ENCODE measurements around the gene FIBP.

The FIBP gene

DNA sequence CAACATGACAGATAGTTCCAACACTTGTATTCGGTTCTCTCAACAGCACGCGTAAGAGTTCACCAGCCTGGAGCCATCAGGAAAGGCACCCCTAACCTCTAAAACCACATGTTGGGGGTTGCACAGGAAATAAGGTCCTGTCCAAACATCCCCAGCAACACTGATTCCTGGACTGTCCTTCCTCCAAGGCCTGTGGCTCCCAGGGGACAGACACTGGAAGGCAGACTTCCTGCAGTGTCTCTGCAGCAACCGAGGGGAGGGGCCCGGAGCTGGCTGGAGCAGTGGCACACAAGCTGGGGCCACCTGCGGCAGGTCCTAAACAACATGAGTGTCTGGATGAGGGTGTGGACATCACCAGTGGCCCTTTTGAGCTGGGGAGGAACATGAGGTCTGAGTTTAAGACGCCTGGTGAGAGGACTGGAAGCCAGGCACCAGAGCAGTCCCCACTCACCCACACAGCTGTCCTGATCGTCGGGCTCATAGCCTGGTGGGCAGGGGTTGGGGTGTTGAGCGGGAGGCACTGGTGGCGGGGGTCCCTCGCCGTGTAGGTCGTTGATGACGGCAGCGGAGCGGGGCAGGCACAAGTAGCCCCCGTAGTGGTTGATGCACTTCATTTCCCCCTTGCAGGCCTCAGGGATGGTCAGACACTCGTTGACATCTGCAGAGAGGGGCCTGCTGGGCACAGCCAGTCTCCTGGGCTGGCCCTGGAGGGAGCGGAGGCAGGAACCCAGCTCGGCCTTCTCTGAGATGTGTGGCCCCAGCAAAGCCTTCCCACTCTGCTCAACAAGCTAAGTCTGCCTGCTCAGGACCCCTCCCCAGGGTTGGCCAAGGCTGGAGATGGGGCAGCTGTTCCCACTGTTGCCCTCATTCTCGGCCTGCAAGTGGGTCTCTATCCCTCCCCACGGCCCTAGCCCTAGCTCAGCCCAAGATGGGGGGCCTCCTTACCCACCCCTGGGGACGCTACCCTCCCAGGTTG lies 17.3 kb downstream of the FIBP start:
- DNase-seq (ENCODE audit: low spot score) = peak; percentile 87

DNA sequence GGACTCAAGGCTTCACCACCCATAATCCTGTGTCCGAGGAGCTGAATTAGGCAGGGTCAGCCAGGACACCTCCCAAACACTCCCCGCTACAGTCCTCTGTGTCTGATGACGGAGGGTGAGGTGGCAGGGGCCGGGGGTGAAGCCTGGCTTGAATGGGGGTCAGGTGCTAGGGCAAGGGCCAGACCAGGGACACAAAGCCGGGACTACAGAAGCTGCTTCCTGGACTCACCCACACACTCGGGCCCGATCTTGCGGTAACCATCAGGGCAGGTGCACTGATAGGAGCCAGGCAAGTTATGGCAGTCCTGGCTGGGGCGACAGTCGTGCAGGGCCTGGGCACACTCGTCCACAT lies 18.0 kb downstream of the FIBP start:
- no peak for DNase-seq (ENCODE audit: low spot score)

DNA sequence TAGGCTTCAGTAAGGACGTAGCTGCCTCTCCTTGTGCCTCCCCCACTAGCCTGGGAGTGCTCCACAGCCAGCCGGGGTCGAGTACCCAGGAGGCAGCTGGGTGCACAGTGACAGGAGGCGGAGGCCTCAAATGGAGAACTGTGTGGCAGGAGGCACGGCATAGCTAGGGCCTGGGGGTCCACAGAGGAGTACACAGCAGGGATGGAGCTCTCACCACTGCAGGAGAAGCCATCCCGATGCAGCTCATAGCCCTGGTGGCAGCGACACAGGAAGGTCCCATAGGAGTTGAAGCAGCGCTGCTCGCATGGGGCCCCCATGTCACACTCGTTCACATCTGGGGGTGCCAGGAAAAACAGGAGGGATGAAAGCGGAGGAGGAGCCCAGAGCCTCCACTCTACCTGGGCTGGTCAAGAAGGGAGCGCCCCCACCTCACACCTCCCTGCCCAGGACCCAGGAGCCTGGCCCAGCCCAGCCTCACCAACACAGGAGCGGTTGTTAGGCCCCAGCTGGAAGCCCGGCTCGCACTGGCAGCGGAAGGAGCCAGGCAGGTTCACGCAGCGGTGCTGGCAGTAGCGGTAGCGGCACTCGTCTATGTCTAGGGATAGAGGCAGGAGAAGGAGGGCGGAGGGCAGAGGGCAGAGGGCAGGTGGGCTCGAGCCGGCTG lies 18.5 kb downstream of the FIBP start:
- DNase-seq (ENCODE audit: low spot score) = no peak

DNA sequence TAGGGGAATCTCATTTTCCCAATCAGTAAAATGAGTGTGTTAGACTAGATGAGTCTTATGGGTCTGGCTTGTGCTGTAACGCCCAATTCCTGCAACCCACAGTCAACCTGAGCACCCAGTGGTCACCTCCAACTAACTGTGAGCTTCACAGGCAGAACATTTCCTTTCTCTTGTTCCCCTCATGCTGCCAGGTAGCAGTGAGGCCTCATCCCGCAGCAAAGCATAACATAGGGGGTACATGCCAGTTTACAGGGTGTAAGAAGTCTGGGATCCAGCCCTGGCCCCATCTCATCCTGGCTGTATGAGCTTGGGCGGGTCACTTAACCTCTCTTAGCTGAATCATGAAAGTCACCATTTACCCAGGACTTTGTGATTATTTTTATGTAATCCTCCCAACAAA lies 19.4 kb downstream of the FIBP start:
- no peak for DNase-seq (ENCODE audit: low spot score)

DNA sequence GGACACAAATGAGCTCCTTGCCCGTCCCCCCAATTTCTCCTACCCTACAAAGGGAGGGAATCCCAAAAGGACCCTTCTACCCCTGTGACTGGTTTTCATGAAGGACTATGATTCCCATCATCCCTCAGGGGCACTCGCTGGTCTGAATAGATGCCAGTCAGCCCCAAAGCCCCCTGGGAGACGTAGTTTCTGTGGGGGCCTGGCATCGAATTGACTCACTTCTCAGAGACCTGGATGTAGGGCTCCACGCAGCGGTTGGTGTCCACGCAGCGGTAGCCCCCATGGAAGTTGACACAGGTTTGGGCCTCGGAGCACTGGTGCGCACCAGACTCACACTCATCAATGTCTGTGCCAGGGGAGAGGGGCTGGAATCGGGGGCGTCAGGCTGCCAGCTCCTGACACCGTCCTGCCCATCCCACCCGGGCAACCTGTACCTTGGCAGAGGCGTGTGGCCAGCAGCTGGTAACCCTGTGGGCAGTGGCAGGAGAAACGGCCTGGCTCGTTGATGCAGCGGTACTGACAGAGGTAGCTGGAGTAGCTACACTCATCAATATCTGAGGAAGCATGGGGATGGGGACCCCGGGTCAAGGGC lies 20.1 kb downstream of the FIBP start:
- DNase-seq (ENCODE audit: low spot score) = no peak

DNA sequence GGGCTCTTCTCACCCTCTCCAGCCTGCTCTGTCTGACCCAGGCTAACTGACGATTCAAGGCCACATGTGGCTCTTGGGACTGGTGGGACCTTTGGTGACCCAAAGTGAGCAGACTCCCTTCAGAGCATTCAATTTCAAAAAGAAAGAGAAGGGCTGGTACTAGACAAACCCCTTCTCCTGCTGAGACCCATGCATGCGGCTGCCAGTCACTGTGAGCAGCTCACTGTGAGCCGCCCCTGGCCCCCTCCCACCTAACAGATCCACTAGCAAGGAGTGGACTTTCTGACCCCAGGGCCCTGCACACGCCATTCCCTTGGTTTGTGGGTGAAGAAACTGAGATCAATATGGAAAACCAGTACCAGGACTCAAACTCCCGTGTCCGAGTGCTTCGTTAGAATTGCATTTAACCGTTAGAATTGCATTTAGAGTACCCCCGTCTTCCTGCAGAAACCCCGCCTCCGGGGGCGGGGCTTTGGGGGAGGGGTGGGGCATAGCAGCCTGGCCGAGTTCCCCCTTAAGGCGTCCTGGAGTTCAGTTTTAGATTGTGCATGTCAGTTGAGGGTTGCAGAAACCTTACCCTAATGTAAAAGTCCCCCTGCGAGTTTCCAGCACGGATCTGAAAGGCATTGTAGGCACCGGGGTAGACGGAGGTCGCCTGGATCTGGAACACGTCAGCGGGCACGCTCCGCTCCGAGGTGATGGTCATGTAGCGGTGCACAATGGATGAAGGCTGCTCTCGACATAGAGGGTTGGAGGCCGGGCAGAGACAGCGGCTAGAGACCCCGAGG lies 20.8 kb downstream of the FIBP start:
- DNase-seq (ENCODE audit: low spot score) = no peak

DNA sequence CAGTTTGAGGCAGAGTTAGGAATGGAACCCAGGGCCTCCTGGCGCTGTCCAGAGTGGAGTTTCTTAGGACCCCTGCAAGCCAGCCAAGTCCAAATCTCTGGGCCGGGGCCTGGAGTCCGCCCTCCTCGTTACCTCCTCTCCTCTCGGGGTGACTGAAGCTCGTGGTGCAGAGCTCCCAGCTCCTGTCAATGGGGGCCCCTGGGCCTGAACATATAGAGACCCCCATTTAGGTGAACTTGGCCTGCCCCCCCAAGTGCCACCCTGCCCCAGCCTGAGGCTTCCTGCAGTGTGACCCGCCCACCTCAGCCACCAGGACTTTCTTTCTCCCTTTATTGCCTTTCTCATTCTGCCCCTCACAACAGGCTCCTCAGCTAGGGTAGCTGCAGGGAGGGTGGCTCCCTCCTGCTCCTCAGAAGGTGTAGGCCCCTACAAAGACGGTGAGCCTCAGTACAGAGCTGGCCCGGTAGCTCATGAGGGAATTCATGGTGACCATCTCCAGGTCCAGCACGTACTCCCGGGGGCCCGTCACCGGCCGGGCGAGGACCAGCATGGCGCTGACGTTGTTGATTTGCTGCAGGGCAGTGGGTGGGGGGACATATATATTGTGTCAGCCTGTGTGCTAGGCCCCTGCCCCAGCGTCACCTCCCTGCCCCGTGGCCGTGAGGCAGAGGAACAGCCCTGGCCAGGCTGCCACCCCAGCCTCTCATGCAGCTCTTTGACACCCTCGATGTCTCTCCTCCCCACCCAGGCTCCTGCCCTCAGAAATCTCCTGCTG lies 21.6 kb downstream of the FIBP start:
- no peak for DNase-seq (ENCODE audit: low spot score)

DNA sequence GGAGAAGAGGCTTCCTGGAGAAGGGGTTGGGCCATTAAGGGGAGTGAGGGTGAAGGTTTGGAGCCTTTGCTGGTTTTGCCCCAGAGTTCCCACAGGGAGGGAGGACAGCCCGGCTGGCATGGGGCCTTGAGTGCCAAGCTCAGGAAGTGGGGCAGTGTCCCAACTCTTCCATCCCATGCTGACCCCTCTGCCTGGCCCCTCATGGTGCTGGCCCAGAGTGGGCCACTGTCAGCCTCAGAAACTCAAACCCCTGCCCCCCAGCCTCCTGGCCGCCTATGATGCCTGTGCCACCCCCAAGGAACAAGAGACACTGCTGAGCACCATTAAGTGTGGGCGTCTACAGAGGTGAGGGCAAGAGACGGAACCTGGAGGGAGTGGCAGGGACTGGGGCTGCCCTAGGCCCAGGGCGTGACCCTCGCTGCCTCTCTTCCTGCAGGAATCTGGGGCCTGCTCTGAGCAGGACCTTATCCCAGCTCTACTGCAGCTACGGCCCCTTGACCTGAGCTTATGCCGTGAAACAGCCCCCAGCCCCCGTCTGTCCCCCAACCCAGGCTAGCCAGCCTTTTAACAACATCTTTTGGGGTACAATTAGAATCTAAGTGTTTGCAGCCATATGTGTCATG lies 22.6 kb downstream of the FIBP start:
- no peak for DNase-seq (ENCODE audit: low spot score)

DNA sequence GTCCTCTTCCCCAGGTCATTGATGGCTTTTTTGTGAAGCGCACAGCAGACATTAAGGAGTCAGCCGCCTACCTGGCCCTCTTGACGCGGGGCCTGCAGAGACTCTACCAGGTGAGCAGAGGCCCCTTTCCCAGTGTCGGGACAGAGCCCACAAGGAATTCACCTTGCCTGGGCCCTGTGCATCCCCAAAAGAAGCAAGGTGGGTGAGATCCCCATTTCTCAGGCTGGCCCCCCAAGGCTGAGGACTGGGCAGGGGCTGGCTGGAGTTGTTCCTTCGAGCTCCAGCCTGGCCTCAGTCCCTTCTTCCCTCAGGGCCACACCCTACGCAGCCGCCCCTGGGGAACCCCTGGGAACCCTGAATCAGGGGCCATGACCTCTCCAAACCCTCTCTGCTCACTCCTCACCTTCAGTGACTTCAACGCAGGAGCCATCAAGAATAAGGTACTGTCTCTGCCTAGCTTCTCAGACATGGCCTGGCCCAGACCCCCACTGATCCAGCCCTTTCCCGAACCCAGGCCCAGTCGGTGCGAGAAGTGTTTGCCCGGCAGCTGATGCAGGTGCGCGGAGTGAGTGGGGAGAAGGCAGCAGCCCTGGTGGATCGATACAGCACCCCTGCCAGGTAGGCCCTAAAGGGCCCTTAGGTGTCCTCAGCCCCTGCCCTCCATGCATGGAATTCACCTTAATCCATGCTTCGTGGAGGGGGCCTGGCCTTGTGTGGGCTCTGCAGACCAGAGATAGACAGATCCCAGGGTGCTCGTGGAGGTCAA lies 23.4 kb downstream of the FIBP start:
- no peak for DNase-seq (ENCODE audit: low spot score)

DNA sequence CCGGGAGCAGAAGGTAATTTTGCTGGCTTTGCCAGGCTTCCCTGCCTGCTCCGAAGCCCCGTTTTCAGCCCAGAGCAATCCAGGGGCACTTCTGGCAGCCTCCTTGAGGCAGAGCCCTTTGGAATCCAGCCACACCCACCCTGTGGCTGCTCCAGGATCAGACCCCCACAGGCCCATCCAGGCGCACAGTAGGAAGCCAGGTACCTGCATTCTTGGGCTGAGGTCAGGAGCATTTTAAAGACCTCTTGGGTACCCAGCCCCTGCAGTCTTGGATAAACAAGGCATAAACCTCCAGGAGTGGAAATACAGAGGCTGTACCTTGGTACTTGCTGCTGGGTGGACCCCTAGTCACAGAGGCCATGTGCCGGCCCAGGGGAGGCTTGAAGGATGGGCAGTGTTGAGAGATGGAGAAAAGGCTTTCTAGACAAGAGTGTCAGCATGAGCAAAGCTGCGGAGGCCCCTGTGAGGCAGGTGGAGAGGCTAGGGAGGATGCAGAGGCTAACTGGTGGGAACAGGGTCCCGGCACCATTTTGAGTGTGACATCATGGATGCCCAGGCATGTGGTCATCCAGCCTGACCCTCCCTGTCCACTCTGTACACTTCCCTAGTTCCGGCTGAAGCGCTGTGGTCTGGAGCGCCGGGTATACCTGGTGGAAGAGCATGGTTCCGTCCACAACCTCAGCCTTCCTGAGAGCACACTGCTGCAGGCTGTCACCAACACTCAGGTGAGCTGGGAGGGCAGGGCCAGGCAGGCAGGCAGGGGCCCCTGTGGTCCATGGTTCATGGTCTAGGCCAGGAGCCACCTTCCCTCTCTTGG lies 24.2 kb downstream of the FIBP start:
- DNase-seq (ENCODE audit: low spot score) = no peak

DNA sequence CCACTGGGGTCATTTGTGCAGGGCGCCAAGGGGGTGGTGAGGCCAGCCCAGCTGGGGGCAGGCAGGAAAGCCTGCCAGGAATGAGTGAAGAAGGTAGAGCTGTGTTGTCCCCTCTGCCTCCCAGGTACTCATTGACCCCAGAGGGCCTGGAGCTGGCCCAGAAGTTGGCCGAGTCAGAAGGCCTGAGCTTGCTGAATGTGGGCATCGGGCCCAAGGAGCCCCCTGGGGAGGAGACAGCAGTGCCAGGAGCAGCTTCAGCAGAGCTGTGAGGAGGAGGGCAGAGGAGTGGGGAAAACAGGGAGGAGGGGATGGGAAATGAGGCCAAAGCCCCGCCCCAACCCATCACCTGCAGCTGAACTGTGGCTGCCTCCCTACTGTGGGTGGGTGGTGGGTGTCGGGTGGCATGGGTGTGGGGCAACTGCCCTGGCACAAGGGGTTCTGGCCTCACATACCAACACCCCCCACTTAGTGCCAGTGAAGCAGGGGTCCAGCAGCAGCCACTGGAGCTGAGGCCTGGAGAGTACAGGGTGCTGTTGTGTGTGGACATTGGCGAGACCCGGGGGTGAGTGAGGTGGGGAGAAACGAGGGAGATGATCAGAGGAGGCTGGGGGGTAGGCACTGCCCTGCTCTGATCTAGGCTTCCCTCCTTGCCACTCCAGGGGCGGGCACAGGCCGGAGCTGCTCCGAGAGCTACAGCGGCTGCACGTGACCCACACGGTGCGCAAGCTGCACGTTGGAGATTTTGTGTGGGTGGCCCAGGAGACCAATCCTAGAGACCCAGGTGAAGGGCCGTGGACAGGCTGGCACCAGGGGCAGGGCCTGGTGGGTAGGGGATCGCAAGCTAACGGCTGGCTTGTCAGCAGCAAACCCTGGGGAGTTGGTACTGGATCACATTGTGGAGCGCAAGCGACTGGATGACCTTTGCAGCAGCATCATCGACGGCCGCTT lies 25.1 kb downstream of the FIBP start:
- DNase-seq (ENCODE audit: low spot score) = no peak

DNA sequence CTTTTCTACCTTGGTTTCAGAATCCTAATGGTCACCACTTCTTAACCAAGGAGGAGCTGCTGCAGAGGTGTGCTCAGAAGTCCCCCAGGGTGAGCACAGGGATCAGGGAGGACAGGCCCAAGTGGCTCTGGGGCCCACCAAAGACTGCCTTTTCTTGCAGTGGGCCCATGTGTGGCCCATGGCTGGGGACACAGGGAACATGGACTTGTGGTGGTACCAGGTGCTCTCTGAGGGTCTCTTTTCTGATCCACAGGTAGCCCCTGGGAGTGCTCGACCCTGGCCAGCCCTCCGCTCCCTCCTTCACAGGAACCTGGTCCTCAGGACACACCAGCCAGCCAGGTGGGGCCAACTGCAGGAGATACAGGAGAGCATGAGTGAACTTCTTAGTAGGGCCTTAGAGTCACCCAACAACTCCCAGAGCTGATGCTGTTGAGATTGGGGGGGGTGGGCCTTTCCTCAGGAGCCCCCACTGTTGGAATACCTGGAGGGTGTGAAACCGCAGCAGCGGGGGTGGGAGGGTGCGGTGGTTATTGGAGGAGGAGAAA lies 26.0 kb downstream of the FIBP start:
- DNase-seq (ENCODE audit: low spot score) = no peak

DNA sequence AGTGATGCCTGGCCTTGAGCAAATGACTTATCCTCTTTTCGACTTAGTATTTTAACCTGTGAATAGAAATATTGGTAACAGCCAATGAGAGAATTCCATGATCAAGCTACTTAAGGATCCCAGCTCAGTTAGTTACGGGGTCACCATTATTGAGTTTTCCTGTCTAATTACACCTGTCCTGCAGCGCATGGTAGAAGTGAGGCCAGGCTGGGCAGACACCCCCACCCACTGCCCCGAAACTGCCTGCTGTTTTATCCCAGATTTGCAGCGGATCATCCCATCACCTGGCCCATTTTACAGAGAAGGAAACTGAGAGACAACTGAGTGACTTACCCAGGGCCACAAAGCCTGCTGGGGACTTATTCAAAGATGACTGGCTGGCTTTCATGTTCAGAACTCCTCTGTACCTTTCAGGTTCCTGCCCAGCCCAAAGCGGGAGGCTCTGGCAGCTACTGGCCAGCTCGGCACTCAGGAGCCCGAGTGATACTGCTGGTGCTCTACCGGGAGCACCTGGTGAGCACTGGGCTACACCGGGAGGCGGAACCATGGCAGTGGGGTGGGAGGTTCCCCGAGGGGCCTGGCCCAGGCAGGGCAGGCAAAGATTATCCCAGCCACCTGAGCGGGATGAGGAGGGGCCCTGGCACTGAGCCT lies 26.6 kb downstream of the FIBP start:
- no peak for DNase-seq (ENCODE audit: low spot score)

DNA sequence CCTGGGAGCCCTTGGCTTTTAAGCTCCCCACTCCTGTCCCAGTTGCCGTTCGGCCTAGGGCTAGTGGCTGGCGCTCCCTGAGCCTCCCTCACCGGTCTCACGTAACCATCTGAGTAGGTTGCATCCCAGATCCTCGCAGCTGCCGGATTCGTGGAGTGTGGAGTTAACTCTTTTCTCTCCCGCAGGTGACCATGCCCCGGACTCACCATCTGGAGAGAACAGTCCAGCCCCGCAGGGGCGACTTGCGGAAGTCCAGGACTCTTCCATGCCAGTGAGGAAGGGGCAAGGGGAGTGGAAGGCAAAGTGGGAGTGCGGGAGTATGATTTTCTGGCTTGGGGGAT lies 27.1 kb downstream of the FIBP start:
- no peak for DNase-seq (ENCODE audit: low spot score)

DNA sequence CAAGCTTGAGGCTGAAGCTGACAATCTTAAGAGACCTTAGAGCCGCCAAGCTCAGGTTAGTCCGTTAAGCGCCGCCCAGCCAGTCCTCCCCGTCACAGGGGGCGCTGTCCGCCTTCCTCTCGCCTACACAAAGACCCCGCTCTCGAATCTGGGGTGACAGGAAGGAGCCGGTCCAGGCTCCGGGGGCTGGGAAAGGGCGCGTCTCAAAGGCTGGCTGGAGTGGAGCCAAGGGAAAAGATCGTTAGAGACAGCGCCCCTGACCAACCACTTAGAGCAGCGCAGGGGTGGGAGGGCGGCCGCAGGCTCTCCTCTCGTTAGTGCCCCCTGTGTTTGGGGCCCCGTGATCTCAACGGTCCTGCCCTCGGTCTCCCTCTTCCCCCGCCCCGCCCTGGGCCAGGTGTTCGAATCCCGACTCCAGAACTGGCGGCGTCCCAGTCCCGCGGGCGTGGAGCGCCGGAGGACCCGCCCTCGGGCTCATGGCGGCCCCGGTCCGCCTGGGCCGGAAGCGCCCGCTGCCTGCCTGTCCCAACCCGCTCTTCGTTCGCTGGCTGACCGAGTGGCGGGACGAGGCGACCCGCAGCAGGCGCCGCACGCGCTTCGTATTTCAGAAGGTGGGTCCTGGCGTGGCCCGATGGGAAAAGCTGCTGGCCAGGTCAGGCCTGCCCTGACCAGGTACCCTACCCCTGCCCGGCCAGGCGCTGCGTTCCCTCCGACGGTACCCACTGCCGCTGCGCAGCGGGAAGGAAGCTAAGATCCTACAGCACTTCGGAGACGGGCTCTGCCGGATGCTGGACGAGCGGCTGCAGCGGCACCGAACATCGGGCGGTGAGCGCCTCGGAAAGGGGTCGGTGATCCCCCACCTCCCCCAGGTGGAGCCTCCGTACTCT lies 27.8 kb downstream of the FIBP start, which contains the start of gene MUS81:
MUS81 (plus strand) TSS at position 156 of the 887 bp plus-strand sequence; CDS start at position 477, 321 bp downstream.
- peak; percentile 96 for DNase-seq (ENCODE audit: low spot score)

DNA sequence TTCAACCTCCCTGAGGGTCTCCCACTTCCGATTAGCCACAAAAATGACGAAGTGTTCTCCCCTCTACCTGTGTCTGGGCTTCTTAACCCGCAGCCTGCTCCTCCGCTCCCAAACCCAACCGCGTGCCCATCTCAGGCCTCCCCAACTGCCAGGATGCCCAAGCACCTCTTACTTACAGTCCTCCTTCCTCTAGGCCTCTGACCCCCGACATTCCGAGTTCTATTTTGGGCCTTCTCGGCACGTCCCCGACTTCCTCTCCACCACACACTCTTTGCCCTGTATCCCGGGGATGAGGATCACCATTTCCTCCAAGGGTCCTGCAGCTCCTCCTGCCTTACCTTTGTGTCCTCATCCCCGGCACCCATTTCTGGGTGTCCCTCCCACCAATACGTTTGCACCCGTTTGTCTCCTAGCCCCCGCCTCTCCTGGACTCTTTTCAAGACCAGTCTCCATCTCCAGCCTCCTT lies 28.4 kb downstream of the FIBP start:
- no peak for DNase-seq (ENCODE audit: low spot score)
